GM12878 (cell line): ENCODE results near the gene ZBED2.

Experiments used
- BCL3 ChIP-seq: IDR thresholded peaks from 2 replicates; pipeline ENCODE4 v1.6.1; 2011; ENCODE audit warnings: borderline replicate concordance, low read depth, mild to moderate bottlenecking, moderate library complexity, low read length; ENCODE audit not compliant: insufficient read depth, poor library complexity, severe bottlenecking
- CBFB ChIP-seq: IDR thresholded peaks from 2 replicates; pipeline ENCODE4 v1.6.1; 2016; ENCODE audit warnings: antibody characterized with exemption, low read depth
- CTCF ChIP-seq, 3 experiments: IDR thresholded peaks in 2 of 3; conservative IDR thresholded peaks in 1 of 3; 2 replicates each; pipeline ENCODE4 v1.5.1; 2011; ENCODE audit warnings: low read depth in 3 of 3, low read length in 3 of 3, mild to moderate bottlenecking in 3 of 3, control low read depth in 2 of 3, moderate library complexity in 2 of 3, inconsistent platforms in 1 of 3, mixed read lengths in 1 of 3; ENCODE audit not compliant: control insufficient read depth in 2 of 3, insufficient read depth in 1 of 3; ENCODE audit errors: extremely low read depth in 1 of 3
- FOXM1 ChIP-seq: IDR thresholded peaks from 2 replicates; pipeline ENCODE4 v1.6.1; 2012; ENCODE audit warnings: low read depth, mild to moderate bottlenecking, inconsistent platforms, low read length, moderate library complexity
- HDAC2 ChIP-seq: fragments of 200-600 bp; sonication (generic); IDR thresholded peaks from 2 replicates; pipeline ENCODE4 v1.6.1; 2017
- JUND ChIP-seq: IDR thresholded peaks from 2 replicates; pipeline ENCODE4 v1.6.1; 2012; ENCODE audit warnings: low read depth, mild to moderate bottlenecking, low read length, improper control_type of control experiment, moderate library complexity
- KAT2A ChIP-seq: conservative IDR thresholded peaks from 2 replicates; pipeline ENCODE4 v1.6.1; 2011; ENCODE audit warnings: low read depth, low read length; ENCODE audit not compliant: control insufficient read depth
- PKNOX1 ChIP-seq: fragments of 450-650 bp; IDR thresholded peaks from 2 replicates; pipeline ENCODE4 v1.6.1; 2016; ENCODE audit warnings: mild to moderate bottlenecking
- RAD21 ChIP-seq: IDR thresholded peaks from 2 replicates; pipeline ENCODE4 v1.6.1; 2011; ENCODE audit warnings: mild to moderate bottlenecking, low read depth, low read length, moderate library complexity; ENCODE audit not compliant: insufficient read depth
- RCOR1 ChIP-seq: conservative IDR thresholded peaks from 2 replicates; pipeline ENCODE4 v1.6.1; 2012; ENCODE audit warnings: low read depth, low read length, improper control_type of control experiment
- SP1 ChIP-seq: IDR thresholded peaks from one replicate; pipeline ENCODE4 v1.6.1; 2011; ENCODE audit warnings: low read depth, low read length
- USF2 ChIP-seq: IDR thresholded peaks from 2 replicates; pipeline ENCODE4 v1.6.1; 2011; ENCODE audit warnings: low read depth, low read length, improper control_type of control experiment, borderline replicate concordance
- ZBTB40 ChIP-seq: fragments of 450-650 bp; IDR thresholded peaks from 2 replicates; pipeline ENCODE4 v1.6.1; 2016; ENCODE audit warnings: mild to moderate bottlenecking, moderate library complexity, borderline replicate concordance
- ZNF274 ChIP-seq: IDR thresholded peaks from one replicate; pipeline ENCODE4 v1.8.0; 2011; ENCODE audit not compliant: insufficient read length, insufficient read depth

- TF ChIP-seq BCL3 (no peak), PKNOX1 (no peak), CTCF (IDR thresholded peaks at IDR 0.05 in 2 of 3, conservative IDR thresholded peaks at IDR 0.05 in 1 of 3; ENCODE audit: control insufficient read depth in 2 of 3, extremely low read depth in 1 of 3, insufficient read depth in 1 of 3, low read depth in 3 of 3, low read length in 3 of 3) (no peak), KAT2A (no peak), RAD21 (no peak), ZBTB40 (no peak), HDAC2 (no peak), FOXM1 (no peak), CBFB (no peak), JUND (no peak), SP1 (no peak), RCOR1 (no peak), USF2 (no peak), ZNF274 (no peak)
Measured at GRCh38 chr3:111617912-111618601, 22.9 kb upstream of the ZBED2 start.
